ENCODE results near the gene PTK7. TPM values are rescaled to one million over a fixed set of nuclear protein-coding genes. Genes with fewer than 3 reads are reported as not detected.

The PTK7 gene
- total RNA-seq, 2 experiments from 2014 or later: 1.2 to 1.6 TPM

GRCh38 chr6:43170931-43171706 is 95.0 kb downstream of the PTK7 start, which contains the start of gene SRF:
Gene SRF (plus strand): TSS chr6:43171269. CDS start chr6:43171657, 388 bp downstream.
- Histone ChIP-seq H3K27me3 (ENCODE audit: control insufficient read depth in 1 of 2, insufficient read depth in 2 of 2, low read length in 2 of 2) (no peaks in the 10 kb centered on the region), H3K36me3 (ENCODE audit: insufficient read depth, low read length) (peaks cover 14% of the 10 kb centered on the region), H3K9me3 (ENCODE audit: control insufficient read depth in 1 of 2, insufficient read depth in 1 of 2, low read length in 2 of 2) (no peaks in the 10 kb centered on the region), H3K4me1 (ENCODE audit: insufficient read depth, low read length) (peaks cover 47% of the 10 kb centered on the region), H3K4me3 (ENCODE audit: low read length) (peak within 1 kb of the TSS; percentile 83), H3K27ac (ENCODE audit: low read depth in 1 of 2, low read length in 2 of 2) (peak within 1 kb of the TSS; percentile 78 to 83)
- intact Hi-C loops (cut with DNase I, micrococcal nuclease): loop anchor here (1.0 to 10.0 kb wide), 9 partner anchors 11 to 1119 kb away; partner anchors contain the start of genes CNPY3 (in 2 of the 2), BICRAL (in 1 of the 2), CUL9 (in 1 of the 2) and KLC4 (in 1 of the 2)
- peak; percentile 24 for TF ChIP-seq CTCF (IDR thresholded peaks at IDR 0.05)
- no peaks in the 10 kb centered on the region for H3K27me3 Mint-ChIP-seq
- no peaks in the 10 kb centered on the region for H3K9me3 Mint-ChIP-seq
- ATAC-seq (ENCODE audit: poor library complexity): peak; percentile 82
- POLR2A ChIA-PET: interaction anchor here (0.7 to 2.8 kb wide), 12 partner anchors 9 to 425 kb away, joined by 3 to 20 read pairs (median 4); partner anchors contain the start of genes CNPY3, CUL9, PPP2R5D and RPL7L1
- CTCF ChIA-PET: interaction anchor here (1.3 to 1.4 kb wide), 2 partner anchors 9 to 76 kb away, joined by 3 to 5 read pairs; no protein-coding TSS in a partner anchor
- peaks cover 28% of the 10 kb centered on the region for H3K36me3 Mint-ChIP-seq (ENCODE audit: low read depth)
- DNase-seq: peak; percentile 97 to 99 (median 99)
- peaks cover 42% of the 10 kb centered on the region for H3K4me1 Mint-ChIP-seq (ENCODE audit: low read depth)
- H3K4me3 Mint-ChIP-seq: peak within 1 kb of the TSS; percentile 89
- H3K27ac Mint-ChIP-seq: peak within 1 kb of the TSS; percentile 88

GRCh38 chr6:43171707-43172103 is 95.6 kb downstream of the PTK7 start:
- ChIA-PET POLR2A (interaction anchor here (0.7 to 2.8 kb wide), 15 partner anchors 8 to 458 kb away, joined by 3 to 20 read pairs (median 4); partner anchors contain the start of genes CNPY3, CUL7, CUL9 and DNPH1), CTCF (interaction anchor here (1.3 to 1.4 kb wide), 2 partner anchors 9 to 75 kb away, joined by 3 to 5 read pairs; no protein-coding TSS in a partner anchor)
- DNase-seq (peak in 13 of 14 experiments; percentile 13 to 68 (median 35)), ATAC-seq (ENCODE audit: poor library complexity) (peak; percentile 4)
- TF ChIP-seq CTCF (IDR thresholded peaks at IDR 0.05): no peak
- Mint-ChIP-seq H3K27ac (peak overlapping the region; percentile 88), H3K27me3 (no peaks in the 10 kb centered on the region), H3K36me3 (ENCODE audit: low read depth) (peaks cover 34% of the 10 kb centered on the region), H3K4me3 (peak overlapping the region; percentile 89), H3K9me3 (no peaks in the 10 kb centered on the region), H3K4me1 (ENCODE audit: low read depth) (peaks cover 42% of the 10 kb centered on the region)
- no peaks in the 10 kb centered on the region for H3K9me3 ChIP-seq (ENCODE audit: control insufficient read depth in 1 of 2, insufficient read depth in 1 of 2, low read length in 2 of 2)
- intact Hi-C loops (cut with DNase I, micrococcal nuclease): loop anchor here (1.0 to 10.0 kb wide), 10 partner anchors 11 to 1119 kb away; partner anchors contain the start of genes CNPY3 (in 2 of the 2), BICRAL (in 1 of the 2), CUL9 (in 1 of the 2) and DNPH1 (in 1 of the 2)
- H3K36me3 ChIP-seq (ENCODE audit: insufficient read depth, low read length): peaks cover 20% of the 10 kb centered on the region
- peak overlapping the region; percentile 78 to 83 for H3K27ac ChIP-seq (ENCODE audit: low read depth in 1 of 2, low read length in 2 of 2)
- H3K4me3 ChIP-seq (ENCODE audit: low read length): peak overlapping the region; percentile 83
- no peaks in the 10 kb centered on the region for H3K27me3 ChIP-seq (ENCODE audit: control insufficient read depth in 1 of 2, insufficient read depth in 2 of 2, low read length in 2 of 2)
- peaks cover 52% of the 10 kb centered on the region for H3K4me1 ChIP-seq (ENCODE audit: insufficient read depth, low read length)
